ENCODE measurements around the gene MAF. TPM values are rescaled to one million over a fixed set of nuclear protein-coding genes. Genes with fewer than 3 reads are reported as not detected.
A peak's percentile ranks its signal among the peaks of the same experiment; 100 is the strongest.

The MAF gene
- polyA plus RNA-seq, 4 donors, result 23.7 to 268 (median 62.7) TPM

DNA sequence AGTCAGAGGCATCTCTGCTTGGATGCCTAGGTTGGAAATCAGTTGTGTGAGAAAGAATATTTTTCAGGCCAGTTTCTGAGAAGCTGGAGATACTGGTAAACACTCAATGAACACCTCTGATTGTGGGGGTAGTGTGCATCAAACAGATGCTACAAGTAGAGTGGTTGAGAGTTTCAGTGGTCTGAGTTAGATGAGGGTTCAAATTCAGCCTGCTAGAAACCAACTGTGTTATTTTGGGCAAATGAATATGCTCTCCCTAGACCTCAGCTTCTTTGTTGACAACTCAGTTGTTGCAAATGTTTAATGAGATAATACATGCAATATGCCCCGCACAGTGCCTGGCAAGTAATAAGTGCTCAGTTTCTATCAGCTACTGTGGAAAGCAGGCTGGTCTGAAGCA is 25.2 kb upstream of the MAF start:
- Histone ChIP-seq H3K4me3 (ENCODE audit: low read depth in 1 of 3, low read length in 3 of 3) (no peak overlapping the region), H3K9me3 (ENCODE audit: control insufficient read depth in 2 of 2, insufficient read depth in 1 of 2, low read depth in 1 of 2, low read length in 1 of 2) (no peaks in the 10 kb centered on the region), H3K4me1 (ENCODE audit: control insufficient read depth in 3 of 3, insufficient read depth in 2 of 3, low read depth in 1 of 3, low read length in 2 of 3) (no peaks in the 10 kb centered on the region), H3K36me3 (ENCODE audit: control insufficient read depth in 3 of 3, insufficient read depth in 2 of 3, low read depth in 1 of 3, low read length in 3 of 3) (no peaks in the 10 kb centered on the region), H3K27me3 (ENCODE audit: control insufficient read depth in 3 of 3, insufficient read depth in 3 of 3, low read length in 3 of 3) (no peaks in the 10 kb centered on the region), H3K27ac (ENCODE audit: low read depth in 1 of 3, low read length in 2 of 3) (no peak overlapping the region)
- 88 to 100% (median 96%) methylated on average over 1 of the region's 1 CpG for WGBS, 3 donors
- no peak for FAIRE-seq
- no peak for DNase-seq

DNA sequence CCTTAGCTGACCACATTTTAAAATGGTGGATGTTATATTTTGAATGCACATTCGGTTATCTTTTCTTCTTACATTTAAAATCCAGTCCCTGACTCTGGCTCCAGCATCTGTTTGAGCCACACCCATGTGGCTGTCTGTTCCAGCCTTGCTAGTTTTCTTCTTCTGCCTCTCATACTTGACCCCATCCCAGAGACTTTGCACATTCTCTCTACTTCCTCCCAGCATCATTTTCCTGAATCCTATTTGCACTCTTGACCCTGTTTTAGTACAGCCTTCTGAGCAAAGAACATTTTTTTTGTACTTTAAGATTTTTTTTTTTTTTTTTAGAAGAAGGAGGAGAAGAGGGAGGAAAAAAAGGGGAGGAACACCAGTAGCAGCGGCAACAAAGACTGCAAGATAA is 23.3 kb upstream of the MAF start:
- DNase-seq (no peak), FAIRE-seq (no peak)
- Histone ChIP-seq H3K4me3 (ENCODE audit: low read depth in 1 of 3, low read length in 3 of 3) (no peak overlapping the region), H3K4me1 (ENCODE audit: control insufficient read depth in 3 of 3, insufficient read depth in 2 of 3, low read depth in 1 of 3, low read length in 2 of 3) (no peaks in the 10 kb centered on the region), H3K36me3 (ENCODE audit: control insufficient read depth in 3 of 3, insufficient read depth in 2 of 3, low read depth in 1 of 3, low read length in 3 of 3) (no peaks in the 10 kb centered on the region), H3K9me3 (ENCODE audit: control insufficient read depth in 2 of 2, insufficient read depth in 1 of 2, low read depth in 1 of 2, low read length in 1 of 2) (no peaks in the 10 kb centered on the region), H3K27me3 (ENCODE audit: control insufficient read depth in 3 of 3, insufficient read depth in 3 of 3, low read length in 3 of 3) (no peaks in the 10 kb centered on the region), H3K27ac (ENCODE audit: low read depth in 1 of 3, low read length in 2 of 3) (no peak overlapping the region)
- WGBS, 3 donors, result 60 to 77% (median 69%) methylated on average over 2 of the region's 2 CpGs

DNA sequence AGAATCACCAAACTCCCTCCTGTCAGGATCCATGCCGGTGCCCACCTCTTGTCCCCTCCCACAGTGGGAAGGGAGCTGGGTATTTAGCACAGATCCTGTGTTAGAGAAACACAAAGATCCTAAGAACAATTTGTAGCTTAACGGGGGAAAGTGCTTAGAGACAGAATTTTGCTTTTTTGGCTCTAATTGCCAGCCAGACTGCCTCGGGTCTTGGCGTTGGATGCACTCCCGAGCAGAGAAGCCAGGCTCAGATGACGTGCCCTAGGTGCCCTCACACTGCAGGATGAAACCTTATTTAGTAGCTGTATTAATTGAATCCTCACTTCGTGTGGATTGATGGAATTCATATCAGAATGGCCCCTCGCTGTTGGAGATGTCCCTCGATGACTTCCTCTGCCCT is 22.5 kb upstream of the MAF start:
- DNase-seq (no peak), FAIRE-seq (no peak)
- Histone ChIP-seq H3K4me1 (ENCODE audit: control insufficient read depth in 3 of 3, insufficient read depth in 2 of 3, low read depth in 1 of 3, low read length in 2 of 3) (no peaks in the 10 kb centered on the region), H3K36me3 (ENCODE audit: control insufficient read depth in 3 of 3, insufficient read depth in 2 of 3, low read depth in 1 of 3, low read length in 3 of 3) (no peaks in the 10 kb centered on the region), H3K4me3 (ENCODE audit: low read depth in 1 of 3, low read length in 3 of 3) (no peak overlapping the region), H3K27ac (ENCODE audit: low read depth in 1 of 3, low read length in 2 of 3) (no peak overlapping the region), H3K9me3 (ENCODE audit: control insufficient read depth in 2 of 2, insufficient read depth in 1 of 2, low read depth in 1 of 2, low read length in 1 of 2) (no peaks in the 10 kb centered on the region), H3K27me3 (ENCODE audit: control insufficient read depth in 3 of 3, insufficient read depth in 3 of 3, low read length in 3 of 3) (no peaks in the 10 kb centered on the region)
- WGBS, 3 donors, result 79 to 88% (median 82%) methylated on average over 9 of the region's 9 CpGs

DNA sequence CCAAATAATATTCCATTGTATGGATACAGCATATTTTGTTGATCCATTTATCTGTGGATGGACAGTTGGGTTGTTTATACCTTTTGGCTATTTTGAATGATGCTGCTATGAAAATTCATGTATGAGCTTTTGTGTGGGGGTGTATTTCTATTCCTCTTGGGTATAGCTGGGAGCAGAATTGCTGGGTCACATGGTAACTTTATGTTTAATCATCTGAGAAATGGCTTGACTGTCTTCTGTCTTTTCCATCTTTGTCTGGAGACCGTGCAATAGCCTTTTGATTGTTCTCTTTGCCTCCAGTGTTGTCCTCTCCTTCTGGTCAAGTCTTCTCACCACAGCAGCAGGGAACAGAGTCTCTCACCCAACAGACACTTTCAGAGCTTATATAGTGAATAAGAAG is 20.5 kb upstream of the MAF start:
- no peak for DNase-seq
- no peaks in the 10 kb centered on the region for H3K9me3 ChIP-seq (ENCODE audit: control insufficient read depth in 2 of 2, insufficient read depth in 1 of 2, low read depth in 1 of 2, low read length in 1 of 2)
- H3K36me3 ChIP-seq (ENCODE audit: control insufficient read depth in 3 of 3, insufficient read depth in 2 of 3, low read depth in 1 of 3, low read length in 3 of 3), result no peaks in the 10 kb centered on the region
- FAIRE-seq, result no peak
- H3K27ac ChIP-seq (ENCODE audit: low read depth in 1 of 3, low read length in 2 of 3), result no peak overlapping the region
- WGBS, 3 donors, result 88 to 96% (median 90%) methylated on average over 1 of the region's 1 CpG
- H3K27me3 ChIP-seq (ENCODE audit: control insufficient read depth in 3 of 3, insufficient read depth in 3 of 3, low read length in 3 of 3), result no peaks in the 10 kb centered on the region
- no peaks in the 10 kb centered on the region for H3K4me1 ChIP-seq (ENCODE audit: control insufficient read depth in 3 of 3, insufficient read depth in 2 of 3, low read depth in 1 of 3, low read length in 2 of 3)
- H3K4me3 ChIP-seq (ENCODE audit: low read depth in 1 of 3, low read length in 3 of 3), result no peak overlapping the region

DNA sequence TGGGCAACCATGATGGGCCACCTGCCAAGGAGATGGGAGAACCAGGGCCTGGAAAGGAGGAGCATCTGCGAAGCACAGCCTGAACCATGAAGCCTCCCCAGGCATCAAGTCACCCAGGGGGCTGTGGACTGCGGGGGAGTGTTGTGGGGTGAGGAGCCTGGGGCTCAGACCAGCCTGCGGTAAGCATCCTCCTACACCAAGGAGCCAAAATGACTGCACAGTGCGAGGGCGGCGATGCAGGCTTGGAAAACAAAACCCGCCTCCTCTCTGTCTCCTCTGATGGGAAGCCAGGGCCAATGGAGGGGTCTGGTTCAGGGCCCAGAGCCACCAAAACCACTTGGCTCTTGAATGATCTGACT is 18.1 kb upstream of the MAF start:
- no peak for DNase-seq
- WGBS, 3 donors, result 69 to 84% (median 79%) methylated on average over 7 of the region's 7 CpGs

DNA sequence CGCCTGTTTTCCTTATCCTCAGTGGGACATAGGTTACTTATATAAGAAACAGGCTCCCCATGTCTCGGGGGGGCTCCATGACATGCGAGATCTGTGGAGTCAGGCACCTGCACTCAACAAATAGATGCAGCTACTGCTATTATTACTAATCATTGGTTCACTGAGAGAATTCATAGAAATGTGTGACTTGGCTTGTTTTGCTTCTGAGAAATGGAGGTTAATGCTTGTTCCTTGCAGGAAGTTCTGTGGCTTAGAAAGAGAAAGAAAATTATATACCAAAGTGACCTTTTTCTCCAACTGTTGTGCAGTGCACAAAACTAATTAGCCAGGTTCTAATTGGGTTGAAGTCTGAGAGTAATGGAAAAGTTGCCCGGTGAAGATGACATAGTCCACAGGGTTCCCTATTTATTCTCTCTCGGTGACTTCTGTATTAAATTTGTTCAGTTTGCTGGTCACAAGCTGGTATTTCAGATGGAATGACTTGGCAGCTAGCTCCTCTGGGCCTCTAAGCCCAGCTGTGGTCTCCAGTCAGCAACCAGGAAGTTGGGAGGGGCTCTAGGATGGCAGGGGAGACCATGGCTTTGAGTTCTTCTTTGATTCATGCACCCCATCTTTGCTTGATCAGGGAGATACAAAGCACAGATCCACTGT is 17.6 kb upstream of the MAF start:
- Histone ChIP-seq H3K4me1 (ENCODE audit: control insufficient read depth in 3 of 3, insufficient read depth in 2 of 3, low read depth in 1 of 3, low read length in 2 of 3) (no peaks in the 10 kb centered on the region), H3K4me3 (ENCODE audit: low read depth in 1 of 3, low read length in 3 of 3) (no peak overlapping the region), H3K9me3 (ENCODE audit: control insufficient read depth in 2 of 2, insufficient read depth in 1 of 2, low read depth in 1 of 2, low read length in 1 of 2) (no peaks in the 10 kb centered on the region), H3K27ac (ENCODE audit: low read depth in 1 of 3, low read length in 2 of 3) (peak overlapping the region in 1 of 3 donors; percentile 2), H3K36me3 (ENCODE audit: control insufficient read depth in 3 of 3, insufficient read depth in 2 of 3, low read depth in 1 of 3, low read length in 3 of 3) (no peaks in the 10 kb centered on the region), H3K27me3 (ENCODE audit: control insufficient read depth in 3 of 3, insufficient read depth in 3 of 3, low read length in 3 of 3) (no peaks in the 10 kb centered on the region)
- DNase-seq, result no peak
- FAIRE-seq, result no peak
- WGBS, 3 donors, result 72 to 89% (median 72%) methylated on average over 5 of the region's 5 CpGs

More for the DNA sequence above, 18.1 kb upstream of the MAF start:
- no peak for FAIRE-seq
- H3K27me3 ChIP-seq (ENCODE audit: control insufficient read depth in 3 of 3, insufficient read depth in 3 of 3, low read length in 3 of 3), result no peaks in the 10 kb centered on the region
- peak overlapping the region in 1 of 3 donors; percentile 2 for H3K27ac ChIP-seq (ENCODE audit: low read depth in 1 of 3, low read length in 2 of 3)
- no peak overlapping the region for H3K4me3 ChIP-seq (ENCODE audit: low read depth in 1 of 3, low read length in 3 of 3)
- H3K4me1 ChIP-seq (ENCODE audit: control insufficient read depth in 3 of 3, insufficient read depth in 2 of 3, low read depth in 1 of 3, low read length in 2 of 3), result no peaks in the 10 kb centered on the region
- no peaks in the 10 kb centered on the region for H3K9me3 ChIP-seq (ENCODE audit: control insufficient read depth in 2 of 2, insufficient read depth in 1 of 2, low read depth in 1 of 2, low read length in 1 of 2)
- H3K36me3 ChIP-seq (ENCODE audit: control insufficient read depth in 3 of 3, insufficient read depth in 2 of 3, low read depth in 1 of 3, low read length in 3 of 3), result no peaks in the 10 kb centered on the region

DNA sequence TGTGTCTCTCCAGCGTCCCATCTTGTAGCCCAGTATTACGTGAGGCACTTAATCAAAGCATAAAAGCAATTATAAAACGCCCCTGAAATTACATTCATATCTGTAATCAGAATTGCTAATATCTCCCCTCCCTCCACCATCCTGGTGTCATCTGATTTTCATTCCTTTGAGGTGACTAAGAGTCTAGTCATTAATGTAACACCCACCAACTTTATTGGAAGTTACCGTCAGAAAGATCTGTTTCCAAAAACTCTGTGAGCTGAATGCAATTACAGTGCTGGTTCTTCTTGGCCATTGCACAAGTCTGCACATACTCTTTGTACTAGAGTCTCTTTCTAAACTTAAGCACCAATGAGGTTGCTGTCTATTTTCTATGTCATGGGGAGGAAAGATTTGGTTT is 12.5 kb upstream of the MAF start:
- H3K27me3 ChIP-seq (ENCODE audit: control insufficient read depth in 3 of 3, insufficient read depth in 3 of 3, low read length in 3 of 3), result no peaks in the 10 kb centered on the region
- DNase-seq (no peak), FAIRE-seq (no peak)
- no peak overlapping the region for H3K4me3 ChIP-seq (ENCODE audit: low read depth in 1 of 3, low read length in 3 of 3)
- no peaks in the 10 kb centered on the region for H3K36me3 ChIP-seq (ENCODE audit: control insufficient read depth in 3 of 3, insufficient read depth in 2 of 3, low read depth in 1 of 3, low read length in 3 of 3)
- WGBS, 3 donors, result 65 to 74% (median 66%) methylated on average over 4 of the region's 4 CpGs
- peak overlapping the region in 1 of 3 donors; percentile 52 for H3K27ac ChIP-seq (ENCODE audit: low read depth in 1 of 3, low read length in 2 of 3)
- H3K4me1 ChIP-seq (ENCODE audit: control insufficient read depth in 3 of 3, insufficient read depth in 2 of 3, low read depth in 1 of 3, low read length in 2 of 3), result peaks cover 0 to 27% (median 0%) of the 10 kb centered on the region in 3 donors
- H3K9me3 ChIP-seq (ENCODE audit: control insufficient read depth in 2 of 2, insufficient read depth in 1 of 2, low read depth in 1 of 2, low read length in 1 of 2), result no peaks in the 10 kb centered on the region

DNA sequence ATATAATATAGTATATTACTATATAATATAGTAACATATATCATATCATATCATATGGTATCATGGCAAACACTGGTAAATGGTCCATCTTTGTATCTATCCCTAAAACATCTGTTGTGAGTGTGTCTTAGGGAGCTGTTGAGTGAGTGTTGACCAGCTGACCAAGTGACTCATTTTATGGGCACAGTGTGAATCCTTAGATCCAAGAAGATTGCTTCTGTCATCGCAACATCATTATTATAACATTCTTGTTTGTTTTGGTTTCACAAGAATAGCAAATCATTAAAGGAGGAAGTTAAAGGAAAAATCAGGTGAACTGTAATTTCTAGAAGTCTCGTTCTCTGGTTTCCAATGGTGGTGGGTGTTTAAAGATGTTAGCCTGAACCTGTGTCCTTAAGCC is 11.7 kb upstream of the MAF start:
- FAIRE-seq, result no peak
- H3K4me1 ChIP-seq (ENCODE audit: control insufficient read depth in 3 of 3, insufficient read depth in 2 of 3, low read depth in 1 of 3, low read length in 2 of 3), result peaks cover 0 to 36% (median 0%) of the 10 kb centered on the region in 3 donors
- H3K9me3 ChIP-seq (ENCODE audit: control insufficient read depth in 2 of 2, insufficient read depth in 1 of 2, low read depth in 1 of 2, low read length in 1 of 2), result no peaks in the 10 kb centered on the region
- H3K36me3 ChIP-seq (ENCODE audit: control insufficient read depth in 3 of 3, insufficient read depth in 2 of 3, low read depth in 1 of 3, low read length in 3 of 3), result no peaks in the 10 kb centered on the region
- H3K27ac ChIP-seq (ENCODE audit: low read depth in 1 of 3, low read length in 2 of 3), result peak overlapping the region in 1 of 3 donors; percentile 52
- no peaks in the 10 kb centered on the region for H3K27me3 ChIP-seq (ENCODE audit: control insufficient read depth in 3 of 3, insufficient read depth in 3 of 3, low read length in 3 of 3)
- WGBS, 3 donors, result 68 to 78% (median 75%) methylated on average over 2 of the region's 2 CpGs
- peak in 1 of 2 donors; percentile 60 for DNase-seq
- H3K4me3 ChIP-seq (ENCODE audit: low read depth in 1 of 3, low read length in 3 of 3), result no peak overlapping the region

DNA sequence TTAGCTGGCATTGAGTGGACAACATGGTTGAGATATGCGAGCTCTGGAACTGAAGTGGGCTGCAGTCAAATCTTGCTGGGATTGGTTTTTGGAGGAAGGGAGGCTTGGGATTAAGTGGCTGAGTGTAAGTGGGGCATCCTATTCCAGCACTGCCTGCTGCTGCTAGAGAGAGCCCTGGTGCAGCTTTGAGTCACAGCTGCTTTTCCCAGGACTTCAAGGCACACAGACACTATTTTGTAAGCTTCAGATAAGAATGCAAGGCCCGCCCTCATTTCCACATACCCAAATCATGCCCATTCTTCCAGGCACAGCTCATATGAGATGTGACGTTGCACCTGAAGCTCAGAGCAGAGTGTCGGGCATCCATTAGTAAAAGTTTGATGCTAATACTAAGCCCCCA is 10.2 kb upstream of the MAF start:
- no peak overlapping the region for H3K4me3 ChIP-seq (ENCODE audit: low read depth in 1 of 3, low read length in 3 of 3)
- FAIRE-seq (no peak), DNase-seq (no peak)
- no peak overlapping the region for H3K27ac ChIP-seq (ENCODE audit: low read depth in 1 of 3, low read length in 2 of 3)
- H3K27me3 ChIP-seq (ENCODE audit: control insufficient read depth in 3 of 3, insufficient read depth in 3 of 3, low read length in 3 of 3), result no peaks in the 10 kb centered on the region
- H3K9me3 ChIP-seq (ENCODE audit: control insufficient read depth in 2 of 2, insufficient read depth in 1 of 2, low read depth in 1 of 2, low read length in 1 of 2), result no peaks in the 10 kb centered on the region
- WGBS, 3 donors, result 90 to 97% (median 90%) methylated on average over 4 of the region's 4 CpGs
- no peaks in the 10 kb centered on the region for H3K36me3 ChIP-seq (ENCODE audit: control insufficient read depth in 3 of 3, insufficient read depth in 2 of 3, low read depth in 1 of 3, low read length in 3 of 3)
- peaks cover 0 to 39% (median 0%) of the 10 kb centered on the region in 3 donors for H3K4me1 ChIP-seq (ENCODE audit: control insufficient read depth in 3 of 3, insufficient read depth in 2 of 3, low read depth in 1 of 3, low read length in 2 of 3)
